ENCODE measurements around the gene OSBPL2.

GRCh38 chr20:62215020-62215990 is 23.0 kb upstream of the OSBPL2 start:
- TF ChIP-seq CTCF (IDR thresholded peaks at IDR 0.05) (no peak), POLR2A (IDR thresholded peaks at IDR 0.05) (no peak)

All from testis (tissue), 2 donors.